ENCODE data around the gene SEPTIN10. TPM values are rescaled to one million over a fixed set of nuclear protein-coding genes. Genes with fewer than 3 reads are reported as not detected.

SEPTIN10 gene
- total RNA-seq, 2 donors from 2014 or later = 66.3 to 94.9 TPM

DNA sequence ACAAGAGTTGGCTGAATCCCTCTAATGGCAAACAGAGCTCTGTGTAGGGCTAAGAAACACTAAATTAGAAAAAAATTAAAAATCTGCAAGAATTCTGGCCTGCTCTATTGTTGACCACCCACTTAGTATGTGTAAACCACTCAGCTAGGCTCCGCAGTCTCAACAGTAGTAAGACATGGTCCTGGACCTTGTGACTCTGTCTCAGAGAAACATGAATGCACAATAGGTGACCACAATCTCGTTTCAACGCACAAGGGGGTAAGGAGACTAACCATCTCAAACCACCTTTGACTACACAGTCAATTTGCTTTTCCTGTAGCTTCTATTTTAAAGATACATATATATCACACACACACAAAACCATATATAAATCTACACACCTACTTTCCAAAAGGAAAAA is 16.5 kb downstream of the SEPTIN10 start:
- H3K27me3 ChIP-seq (replicated peaks; ENCODE audit: insufficient read depth) = no peaks in the 10 kb centered on the region
- TF ChIP-seq POLR2AphosphoS5 (IDR thresholded peaks at IDR 0.05) = no peak
- TF ChIP-seq, protein P1, sequence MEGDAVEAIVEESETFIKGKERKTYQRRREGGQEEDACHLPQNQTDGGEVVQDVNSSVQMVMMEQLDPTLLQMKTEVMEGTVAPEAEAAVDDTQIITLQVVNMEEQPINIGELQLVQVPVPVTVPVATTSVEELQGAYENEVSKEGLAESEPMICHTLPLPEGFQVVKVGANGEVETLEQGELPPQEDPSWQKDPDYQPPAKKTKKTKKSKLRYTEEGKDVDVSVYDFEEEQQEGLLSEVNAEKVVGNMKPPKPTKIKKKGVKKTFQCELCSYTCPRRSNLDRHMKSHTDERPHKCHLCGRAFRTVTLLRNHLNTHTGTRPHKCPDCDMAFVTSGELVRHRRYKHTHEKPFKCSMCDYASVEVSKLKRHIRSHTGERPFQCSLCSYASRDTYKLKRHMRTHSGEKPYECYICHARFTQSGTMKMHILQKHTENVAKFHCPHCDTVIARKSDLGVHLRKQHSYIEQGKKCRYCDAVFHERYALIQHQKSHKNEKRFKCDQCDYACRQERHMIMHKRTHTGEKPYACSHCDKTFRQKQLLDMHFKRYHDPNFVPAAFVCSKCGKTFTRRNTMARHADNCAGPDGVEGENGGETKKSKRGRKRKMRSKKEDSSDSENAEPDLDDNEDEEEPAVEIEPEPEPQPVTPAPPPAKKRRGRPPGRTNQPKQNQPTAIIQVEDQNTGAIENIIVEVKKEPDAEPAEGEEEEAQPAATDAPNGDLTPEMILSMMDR (IDR thresholded peaks at IDR 0.05) = no peak
- no peak for TF ChIP-seq POLR2A (IDR thresholded peaks at IDR 0.05)
- DNase-seq (ENCODE audit: low spot score) = no peak
- intact Hi-C loops (cut with DNase I) = no loop called here
- no peaks in the 10 kb centered on the region for H3K9me3 ChIP-seq
- no peak overlapping the region for H3K27ac ChIP-seq
- no peaks in the 10 kb centered on the region for H3K36me3 ChIP-seq
- H3K4me3 ChIP-seq = no peak overlapping the region
- WGBS = 91% methylated on average over 3 of the region's 3 CpGs
- H3K4me1 ChIP-seq (replicated peaks) = no peaks in the 10 kb centered on the region

GRCh38 chr2:109595644-109596043 is 18.1 kb downstream of the SEPTIN10 start:
- Histone ChIP-seq H3K36me3 (no peaks in the 10 kb centered on the region), H3K4me1 (replicated peaks) (no peaks in the 10 kb centered on the region), H3K27ac (no peak overlapping the region), H3K27me3 (replicated peaks; ENCODE audit: insufficient read depth) (no peaks in the 10 kb centered on the region), H3K4me3 (no peak overlapping the region), H3K9me3 (no peaks in the 10 kb centered on the region)
- TF ChIP-seq, protein P1 (IDR thresholded peaks at IDR 0.05) = no peak
- no peak for DNase-seq (ENCODE audit: low spot score)
- WGBS = 79% methylated on average over 4 of the region's 4 CpGs
- intact Hi-C loops (cut with DNase I) = no loop called here

- WGBS = 76% methylated on average over 16 of the region's 16 CpGs
- H3K36me3 ChIP-seq = no peaks in the 10 kb centered on the region
- H3K27me3 ChIP-seq (replicated peaks; ENCODE audit: insufficient read depth) = no peaks in the 10 kb centered on the region
- H3K4me3 ChIP-seq = no peak overlapping the region
- no peaks in the 10 kb centered on the region for H3K4me1 ChIP-seq (replicated peaks)
- no peak for TF ChIP-seq POLR2AphosphoS5 (IDR thresholded peaks at IDR 0.05)
- no peak for TF ChIP-seq POLR2A (IDR thresholded peaks at IDR 0.05)
- TF ChIP-seq, protein P1 (IDR thresholded peaks at IDR 0.05) = no peak
- intact Hi-C loops (cut with DNase I) = no loop called here
- no peak for DNase-seq (ENCODE audit: low spot score)
- no peaks in the 10 kb centered on the region for H3K9me3 ChIP-seq
- H3K27ac ChIP-seq = no peak overlapping the region
Observed at GRCh38 chr2:109594246-109594885, 19.4 kb downstream of the SEPTIN10 start.

GRCh38 chr2:109592905-109593304 is 20.9 kb downstream of the SEPTIN10 start:
- H3K27ac ChIP-seq = no peak overlapping the region
- no peak for DNase-seq (ENCODE audit: low spot score)
- H3K27me3 ChIP-seq (replicated peaks; ENCODE audit: insufficient read depth) = no peaks in the 10 kb centered on the region
- no peaks in the 10 kb centered on the region for H3K4me1 ChIP-seq (replicated peaks)
- H3K9me3 ChIP-seq = no peaks in the 10 kb centered on the region
- TF ChIP-seq POLR2AphosphoS5 (IDR thresholded peaks at IDR 0.05) = no peak
- TF ChIP-seq, protein P1 (IDR thresholded peaks at IDR 0.05) = no peak
- TF ChIP-seq POLR2A (IDR thresholded peaks at IDR 0.05) = no peak
- 85% methylated on average over 3 of the region's 3 CpGs for WGBS
- no peak overlapping the region for H3K4me3 ChIP-seq
- intact Hi-C loops (cut with DNase I) = no loop called here
- no peaks in the 10 kb centered on the region for H3K36me3 ChIP-seq

GRCh38 chr2:109591206-109591605 is 22.6 kb downstream of the SEPTIN10 start:
- Histone ChIP-seq H3K36me3 (no peaks in the 10 kb centered on the region), H3K4me1 (replicated peaks) (no peaks in the 10 kb centered on the region), H3K27ac (no peak overlapping the region), H3K4me3 (no peak overlapping the region), H3K9me3 (no peaks in the 10 kb centered on the region), H3K27me3 (replicated peaks; ENCODE audit: insufficient read depth) (no peaks in the 10 kb centered on the region)
- TF ChIP-seq POLR2A (IDR thresholded peaks at IDR 0.05) (no peak), POLR2AphosphoS5 (IDR thresholded peaks at IDR 0.05) (no peak)
- TF ChIP-seq, protein P1 (IDR thresholded peaks at IDR 0.05) = no peak
- intact Hi-C loops (cut with DNase I) = no loop called here
- DNase-seq (ENCODE audit: low spot score) = no peak
